Posterior cingulate gyrus (tissue), 11 donors: Measurements from ENCODE around the gene CNNM4.
"Not testable (repeated sequence)": the region's sequence is repeated elsewhere in the genome, so short reads cannot be mapped to it uniquely, and the experiment has no call there.

Experiments
- DNase-seq, 10 donors: peaks; one replicate each; pipeline versions ENCODE4 v3.0.0 to v3.0.0-alpha.2; 2020 to 2021; ENCODE audit warnings: mixed read lengths in 3 of 10
- intact Hi-C: fragments of 100-400 bp; cut with DNase I; formaldehyde crosslinking; loops from one replicate; pipeline ENCODE4 v1.15.1; 2023

CNNM4 gene

DNA sequence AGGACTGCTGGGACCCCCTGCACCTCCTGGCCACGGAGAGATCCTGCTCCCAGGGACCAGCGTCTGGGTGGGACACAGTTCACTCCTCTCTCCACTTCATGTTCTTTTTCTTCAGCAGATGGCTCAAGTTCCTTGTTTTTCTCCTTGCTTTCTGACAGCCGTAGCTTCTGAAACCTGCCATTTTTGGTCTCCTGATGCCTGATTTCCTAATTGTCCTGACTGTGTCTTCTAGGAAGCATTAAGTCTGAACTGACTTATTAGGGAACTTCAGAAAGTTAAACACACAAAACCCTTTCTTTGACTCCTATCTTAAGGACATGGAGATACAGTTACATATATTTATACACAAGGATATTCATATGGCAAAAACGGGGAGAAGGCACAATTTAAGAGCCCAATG, 22.7 kb downstream of the CNNM4 start:
- intact Hi-C loops, result no loop called here
- no peak for DNase-seq

GRCh38 chr2:96787411-96787810, 26.7 kb downstream of the CNNM4 start:
- intact Hi-C loops, result no loop called here
- peak in 1 of 10 donors; percentile 50 for DNase-seq

GRCh38 chr2:96788442-96789244, 27.9 kb downstream of the CNNM4 start:
- peak in 7 of 10 donors; percentile 22 to 88 (median 47) for DNase-seq
- intact Hi-C loops, result no loop called here

- intact Hi-C loops, result no loop called here
- no peak for DNase-seq
These were observed 28.5 kb downstream of the CNNM4 start for GRCh38 chr2:96789245-96789617.

GRCh38 chr2:96792772-96793749, 32.4 kb downstream of the CNNM4 start:
- intact Hi-C loops, result no loop called here
- peak in 2 of 10 donors; percentile 69 to 80 for DNase-seq

- intact Hi-C loops, result no loop called here
- DNase-seq, result peak in 2 of 10 donors; percentile 30 to 38
These were observed 34.4 kb downstream of the CNNM4 start for GRCh38 chr2:96795076-96795475.

DNA sequence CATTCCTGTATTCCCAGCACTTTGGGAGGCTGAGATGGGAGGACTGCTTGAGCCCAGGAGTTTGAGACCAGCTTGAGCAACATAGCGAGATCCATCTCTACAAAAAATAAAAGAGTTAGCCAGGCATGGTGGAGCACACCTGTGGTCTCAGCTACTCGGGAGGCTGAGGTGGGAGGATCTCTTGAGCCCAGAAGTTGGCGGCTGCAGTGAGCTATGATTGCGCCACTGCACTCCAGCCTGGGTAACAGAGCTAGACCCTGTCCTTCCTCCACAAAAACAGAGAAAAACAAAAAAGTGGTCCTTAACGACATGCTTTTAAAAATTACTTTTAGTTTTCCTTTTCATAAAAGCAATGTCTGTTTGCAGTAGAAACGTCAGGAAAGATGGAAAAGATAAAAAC, 35.8 kb downstream of the CNNM4 start:
- intact Hi-C loops, result not testable (repeated sequence)
- DNase-seq, result peak in 2 of 10 donors; percentile 15 to 33

DNA sequence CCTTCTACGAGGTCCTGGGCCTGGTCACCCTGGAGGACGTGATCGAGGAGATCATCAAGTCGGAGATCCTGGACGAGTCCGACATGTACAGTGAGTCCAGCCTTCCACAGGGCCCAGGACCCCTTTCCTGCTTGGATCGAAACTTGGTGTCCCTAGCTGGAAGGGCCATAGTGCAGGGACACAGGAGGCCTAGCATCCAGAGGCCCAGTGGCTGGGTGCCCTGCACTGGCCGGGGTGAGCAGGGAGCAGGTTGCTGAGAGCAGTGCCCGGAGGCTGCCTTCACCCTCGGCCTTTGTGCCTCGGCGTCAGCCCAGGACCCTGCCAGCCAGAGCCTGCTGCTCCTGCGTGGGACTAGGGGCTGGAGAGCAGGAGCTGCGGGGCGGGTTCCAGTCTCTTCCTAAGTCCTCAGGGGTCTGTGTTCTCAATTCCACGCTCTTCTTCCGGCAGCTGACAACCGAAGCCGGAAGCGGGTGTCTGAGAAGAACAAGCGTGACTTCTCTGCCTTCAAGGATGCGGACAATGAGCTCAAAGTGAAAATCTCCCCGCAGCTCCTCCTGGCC, 36.4 kb downstream of the CNNM4 start:
- peak in 2 of 10 donors; percentile 62 to 67 for DNase-seq
- intact Hi-C loops, result no loop called here

GRCh38 chr2:96798733-96799622, 38.3 kb downstream of the CNNM4 start:
- DNase-seq, result peak in 2 of 10 donors; percentile 50 to 75
- intact Hi-C loops, result no loop called here

- intact Hi-C loops, result no loop called here
- DNase-seq, result peak in 2 of 10 donors; percentile 71 to 78
These were observed 38.9 kb downstream of the CNNM4 start for GRCh38 chr2:96799623-96799935.

DNA sequence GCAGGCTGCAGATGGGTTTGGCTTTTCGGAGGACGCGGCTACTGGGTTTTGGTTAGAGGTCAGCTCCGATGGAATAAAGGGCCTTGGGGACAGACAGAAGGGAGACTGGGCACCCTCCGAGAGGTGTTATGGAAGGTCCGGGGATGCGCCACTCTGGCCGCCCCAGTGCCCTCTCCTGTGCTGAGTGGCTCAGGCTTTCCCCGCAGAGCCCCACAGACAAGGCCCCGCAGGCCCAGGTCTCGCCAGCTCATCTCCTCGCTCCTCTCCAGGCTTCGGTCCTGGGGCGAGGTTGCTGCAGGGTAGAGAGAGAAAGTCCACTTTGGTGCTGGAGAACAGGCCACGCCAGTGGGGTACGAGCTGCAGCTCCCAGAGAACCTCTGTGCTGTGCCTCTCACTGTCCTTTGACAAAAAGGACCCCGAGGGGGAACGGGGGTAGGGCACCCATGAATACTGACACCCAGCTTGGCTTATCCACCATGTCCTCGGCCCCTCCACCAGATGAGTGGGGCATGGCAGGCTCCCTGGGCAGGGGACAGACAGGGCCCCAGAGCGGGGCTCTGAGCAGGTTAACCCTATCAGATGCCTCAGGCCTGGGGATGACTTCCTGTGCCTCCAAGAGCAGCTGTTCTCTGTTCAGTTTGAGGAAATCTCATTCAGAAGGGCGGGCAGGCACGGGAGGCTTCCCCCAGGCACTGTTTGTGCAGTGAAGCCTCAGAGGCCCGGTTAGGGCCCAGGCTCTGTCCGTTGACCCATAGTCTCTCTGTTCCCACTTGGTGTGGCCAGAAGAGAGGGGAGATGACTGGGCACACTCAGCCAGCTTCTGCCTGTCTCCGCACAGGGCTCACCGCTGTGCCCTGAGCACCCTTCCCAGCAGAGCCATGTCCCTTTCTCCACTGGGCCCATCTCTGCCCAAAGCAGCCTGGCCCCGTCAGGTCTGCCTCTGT, 39.6 kb downstream of the CNNM4 start:
- peak in 2 of 10 donors; percentile 69 to 80 for DNase-seq
- intact Hi-C loops, result loop anchor here (5.0 kb wide), 2 partner anchors 33 to 63 kb away; no protein-coding TSS in a partner anchor

DNA sequence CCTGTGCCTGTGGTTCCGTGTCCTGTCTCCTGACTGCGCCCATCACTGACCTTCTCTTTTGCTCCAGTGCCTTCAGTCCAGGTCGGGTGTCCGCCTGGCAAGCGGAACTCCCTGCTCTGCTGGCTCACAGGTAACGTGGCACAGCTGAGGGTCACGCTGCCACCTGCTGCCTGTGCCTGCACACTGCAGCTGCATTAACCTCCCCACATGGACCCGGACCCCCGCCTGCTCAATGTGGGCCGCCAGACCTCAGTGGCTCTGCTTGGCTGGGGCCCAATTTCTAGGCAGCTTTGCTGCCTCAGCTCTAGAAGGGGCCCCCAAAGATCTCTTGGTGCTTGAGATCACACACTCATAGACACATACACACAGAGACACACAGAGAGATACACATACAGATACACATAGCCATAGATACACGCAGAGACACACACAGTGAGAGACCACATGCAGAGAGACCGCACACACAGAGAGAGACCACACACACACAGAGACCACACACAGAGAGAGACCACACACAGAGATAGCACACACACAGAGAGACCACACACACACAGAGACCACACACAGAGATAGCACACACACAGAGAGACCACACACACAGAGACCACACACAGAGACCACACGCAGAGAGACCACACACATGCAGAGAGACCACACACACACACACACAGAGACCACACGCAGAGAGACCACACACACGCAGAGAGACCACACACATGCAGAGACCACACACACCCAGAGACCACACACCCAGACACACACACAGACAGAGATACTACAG, 40.5 kb downstream of the CNNM4 start:
- intact Hi-C loops, result loop anchor here (5.0 kb wide), 2 partner anchors 34 to 64 kb away; no protein-coding TSS in a partner anchor
- peak; percentile 48 to 96 (median 72) for DNase-seq

DNA sequence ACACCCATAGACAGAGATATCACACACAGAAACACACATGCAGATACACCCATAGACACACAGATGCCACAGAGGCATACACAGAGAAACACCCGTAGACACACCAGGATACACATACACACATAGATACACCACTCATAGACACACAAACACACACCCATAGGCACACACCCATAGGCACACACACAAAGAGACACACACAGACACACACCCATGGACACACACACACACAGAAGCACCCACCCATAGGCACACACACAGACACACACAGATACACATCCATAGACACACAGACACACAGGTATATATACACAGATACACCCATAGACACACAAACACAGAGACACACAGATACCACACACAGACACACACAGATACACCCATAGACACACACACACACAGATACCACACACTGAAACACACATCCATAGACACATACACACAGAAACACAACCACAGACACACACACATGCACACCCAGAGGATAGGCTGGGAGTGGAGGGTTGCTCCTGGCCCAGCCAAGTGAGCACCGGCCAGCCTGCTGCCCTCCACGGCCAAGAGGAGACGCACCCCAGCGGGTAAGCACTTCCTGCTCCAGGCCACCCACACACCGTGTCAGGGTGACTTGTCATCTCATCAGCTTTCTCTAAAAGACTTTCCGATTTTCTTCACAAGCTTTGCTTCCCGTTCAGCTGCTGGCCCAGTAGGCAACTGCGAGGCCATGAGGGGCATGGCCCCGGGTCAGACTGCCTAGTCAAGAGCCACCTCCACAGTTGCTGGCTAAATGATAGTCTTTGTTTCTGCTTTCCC, 41.3 kb downstream of the CNNM4 start:
- intact Hi-C loops, result loop anchor here (5.0 kb wide), 2 partner anchors 35 to 65 kb away; no protein-coding TSS in a partner anchor
- DNase-seq, result peak in 2 of 10 donors; percentile 44 to 73

GRCh38 chr2:96802721-96803120, 42.0 kb downstream of the CNNM4 start:
- DNase-seq, result peak in 2 of 10 donors; percentile 26 to 36
- intact Hi-C loops, result loop anchor here (5.0 kb wide), 2 partner anchors 35 to 65 kb away; no protein-coding TSS in a partner anchor

GRCh38 chr2:96804986-96805385, 44.3 kb downstream of the CNNM4 start:
- no peak for DNase-seq
- intact Hi-C loops, result loop anchor here (5.0 kb wide), 2 partner anchors 38 to 68 kb away; no protein-coding TSS in a partner anchor

GRCh38 chr2:96805946-96806345, 45.2 kb downstream of the CNNM4 start:
- DNase-seq, result peak in 2 of 10 donors; percentile 3 to 24
- intact Hi-C loops, result not testable (repeated sequence)
